ENCODE results near the gene MEIOSIN.

MEIOSIN gene

GRCh38 chr19:45764945-45765701 is 31.9 kb downstream of the MEIOSIN start:
- no peak for DNase-seq

GRCh38 chr19:45765702-45766295 is 32.6 kb downstream of the MEIOSIN start:
- DNase-seq: no peak

GRCh38 chr19:45766296-45766868 is 33.1 kb downstream of the MEIOSIN start:
- DNase-seq: no peak

- DNase-seq: no peak
Measured at GRCh38 chr19:45766869-45767346, 33.7 kb downstream of the MEIOSIN start.

GRCh38 chr19:45767410-45767880 is 34.2 kb downstream of the MEIOSIN start:
- DNase-seq: peak; percentile 83

- peak; percentile 87 for DNase-seq
Measured at GRCh38 chr19:45767881-45768654, 34.8 kb downstream of the MEIOSIN start.

- no peak for DNase-seq
Measured at GRCh38 chr19:45768655-45768983, 35.4 kb downstream of the MEIOSIN start.

GRCh38 chr19:45768984-45769782 is 35.9 kb downstream of the MEIOSIN start, which contains the start of gene SIX5:
SIX5 (minus strand) TSS chr19:45769252; CDS start chr19:45768844, 408 bp downstream.
- DNase-seq: peak; percentile 95

GRCh38 chr19:45769821-45770191 is 36.6 kb downstream of the MEIOSIN start:
- DNase-seq: peak; percentile 87

GRCh38 chr19:45770192-45771101 is 37.2 kb downstream of the MEIOSIN start:
- peak; percentile 100 for DNase-seq

GRCh38 chr19:45771311-45771933 is 38.2 kb downstream of the MEIOSIN start:
- peak; percentile 39 for DNase-seq

- DNase-seq: no peak
Measured at GRCh38 chr19:45772130-45772840, 39.0 kb downstream of the MEIOSIN start.

GRCh38 chr19:45772912-45773311 is 39.7 kb downstream of the MEIOSIN start:
- no peak for DNase-seq

GRCh38 chr19:45773384-45773783 is 40.1 kb downstream of the MEIOSIN start:
- no peak for DNase-seq

- no peak for DNase-seq
Measured at GRCh38 chr19:45774765-45775164, 41.5 kb downstream of the MEIOSIN start.

GRCh38 chr19:45777395-45777961 is 44.2 kb downstream of the MEIOSIN start:
- no peak for DNase-seq

GRCh38 chr19:45778010-45778661 is 44.9 kb downstream of the MEIOSIN start:
- DNase-seq: no peak

Data from right kidney (tissue), 1 donor.